NCI-H446 (cell line): ENCODE data around the gene DYNLT2.

Experiments used
- DNase-seq, 2 experiments: peaks; one replicate each; lab custom pipeline; 2025; lab: John Stamatoyannopoulos, UW

Gene DYNLT2, protein sequence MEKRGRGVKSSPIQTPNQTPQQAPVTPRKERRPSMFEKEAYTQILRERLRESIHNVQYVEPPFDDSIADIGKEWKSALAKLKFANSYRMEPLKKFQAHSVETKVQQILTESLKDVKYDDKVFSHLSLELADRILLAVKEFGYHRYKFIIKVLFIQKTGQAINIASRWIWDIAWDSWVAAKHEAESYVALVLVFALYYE

DNA sequence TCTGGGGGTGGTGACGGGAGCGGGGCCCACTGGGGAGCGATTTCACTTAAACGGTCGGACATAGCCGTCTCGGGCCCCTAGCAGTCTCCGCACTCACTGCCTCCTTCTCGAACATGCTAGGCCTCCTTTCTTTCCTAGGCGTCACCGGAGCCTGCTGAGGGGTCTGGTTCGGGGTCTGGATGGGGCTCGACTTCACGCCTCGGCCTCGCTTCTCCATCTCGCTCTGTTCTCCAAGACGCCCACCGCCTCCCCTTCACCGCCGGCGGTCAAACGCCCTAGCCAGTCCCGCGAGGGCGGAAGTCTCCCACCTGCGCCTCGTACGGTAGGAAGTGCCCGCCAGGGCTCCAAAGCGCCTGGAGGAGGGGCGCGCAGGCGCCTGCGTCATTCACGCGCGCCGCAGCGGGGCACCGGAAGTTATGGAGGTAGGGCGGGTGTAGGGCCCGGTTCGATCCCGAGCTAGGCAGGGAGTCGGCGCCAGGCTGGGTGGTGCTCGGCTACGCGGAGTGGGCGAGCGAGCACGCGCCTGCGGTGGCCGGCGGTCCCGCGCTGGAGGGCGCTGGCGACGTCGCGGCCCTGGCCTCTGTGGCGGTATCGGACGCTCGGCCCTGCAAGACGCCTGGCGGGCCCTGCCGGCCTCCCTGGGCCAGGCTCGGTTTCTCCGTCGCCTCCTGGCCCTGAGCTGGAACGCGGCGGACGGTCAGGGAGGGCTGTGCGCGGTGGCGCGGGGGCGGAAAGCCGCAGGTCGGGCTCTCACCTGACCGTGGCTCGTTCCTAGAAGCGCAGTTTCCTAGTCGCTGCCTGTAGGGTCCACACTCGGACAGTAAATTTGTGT lies at the start of gene DYNLT2, which contains the start of gene ERMARD:
DYNLT2 (minus strand) TSS at position 331 of the 832 bp plus-strand sequence; CDS start at position 217, 114 bp downstream.
ERMARD (plus strand) TSS at position 381 of the 832 bp plus-strand sequence; CDS start at position 417, 36 bp downstream.
- peak; percentile 74 to 89 for DNase-seq

- peak in 1 of 2 experiments; percentile 61 for DNase-seq
Observed at GRCh38 chr6:169800668-169801395, 49.5 kb upstream of the DYNLT2 start.

GRCh38 chr6:169800116-169800667 lies 48.8 kb upstream of the DYNLT2 start:
- no peak for DNase-seq

DNA sequence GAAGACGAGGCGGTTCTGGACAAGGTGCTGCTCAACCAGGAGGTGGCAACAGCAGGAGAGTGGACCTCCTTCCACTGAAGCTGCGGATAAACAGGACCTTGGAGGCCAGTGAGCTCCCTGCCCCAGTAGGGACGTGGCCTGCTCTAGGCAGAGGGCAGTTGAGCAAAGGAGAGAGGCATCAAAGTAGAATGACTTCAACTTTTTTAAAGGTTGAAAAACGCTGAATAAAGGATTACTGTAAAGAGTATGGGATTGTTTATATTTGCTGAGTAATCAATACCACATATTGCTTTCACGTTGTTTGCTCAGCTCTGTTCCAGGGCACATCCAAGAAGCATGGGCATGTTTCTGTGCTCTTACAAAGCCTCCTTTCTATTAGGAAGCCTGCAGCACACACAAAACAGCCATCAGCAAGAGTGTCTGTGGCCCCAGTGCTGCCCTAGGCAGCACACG lies 48.1 kb upstream of the DYNLT2 start:
- no peak for DNase-seq

DNA sequence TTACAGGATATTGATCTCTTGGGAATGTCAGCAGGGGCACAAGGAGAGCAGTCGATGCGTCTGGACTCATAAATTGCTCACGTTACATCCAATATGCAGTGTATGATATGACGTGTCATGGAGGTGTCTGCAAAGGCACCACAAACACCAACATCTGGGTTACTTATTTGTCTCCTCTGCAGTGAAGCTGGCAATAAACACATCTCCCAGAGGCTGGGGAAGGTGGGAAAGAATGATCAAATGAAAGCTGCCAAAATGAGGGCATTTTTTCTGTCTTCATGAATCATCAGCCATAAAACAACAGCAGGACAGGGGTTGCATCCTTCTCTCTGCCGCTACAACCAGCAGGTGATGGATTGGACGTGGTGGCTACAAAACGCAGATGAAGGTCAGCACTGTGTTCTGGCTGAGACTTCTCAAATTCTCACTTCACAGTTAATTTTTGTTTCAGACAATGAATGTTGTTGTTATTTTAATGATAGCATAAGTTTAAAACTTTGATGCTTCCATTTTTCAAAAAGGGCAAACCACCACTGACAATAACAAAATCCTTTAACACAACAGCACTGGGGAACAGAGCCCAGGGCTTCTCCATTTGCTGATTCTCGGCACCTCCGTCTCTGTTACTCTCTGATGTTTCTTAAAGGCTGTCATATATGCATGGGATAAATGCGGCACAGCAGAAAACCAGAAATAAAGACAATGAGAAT lies 47.5 kb upstream of the DYNLT2 start:
- no peak for DNase-seq

GRCh38 chr6:169795196-169795595 lies 43.8 kb upstream of the DYNLT2 start:
- DNase-seq: no peak

DNA sequence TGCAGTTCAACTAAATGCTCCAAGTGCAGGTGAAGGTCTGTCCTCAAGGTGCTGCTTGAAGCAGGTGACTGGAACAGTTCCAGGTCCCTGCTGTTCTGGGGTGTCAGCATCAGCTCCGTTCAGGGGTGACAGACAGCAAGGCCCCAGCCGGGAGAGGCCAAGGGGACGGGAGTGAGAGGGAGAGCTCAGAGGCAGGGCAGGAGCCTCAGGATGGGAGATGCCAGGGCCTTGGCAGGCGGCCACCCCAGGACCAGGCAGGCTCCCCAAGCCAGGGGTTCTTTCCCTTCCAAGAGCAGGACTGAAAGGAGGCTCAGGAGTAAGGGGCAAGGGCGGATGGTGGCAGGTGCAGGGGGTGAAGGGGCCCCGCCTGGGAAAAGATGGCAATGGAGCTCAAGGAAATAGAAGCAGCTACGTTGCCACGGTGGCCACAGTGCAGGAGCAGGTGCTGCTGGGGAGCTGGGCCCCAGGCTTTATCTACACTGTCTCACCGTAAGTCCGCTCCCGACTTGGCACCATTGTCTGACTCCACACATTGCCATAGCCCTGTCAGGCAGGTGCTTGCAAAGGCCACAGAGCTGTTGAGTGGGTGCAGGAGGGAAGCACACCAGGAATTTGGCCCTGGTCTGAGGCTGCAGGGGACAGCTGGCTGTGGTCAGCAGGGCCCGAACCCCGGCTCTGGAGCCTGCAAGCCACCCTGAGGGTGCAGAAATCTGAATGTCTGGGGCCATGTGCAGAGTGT lies 43.1 kb upstream of the DYNLT2 start:
- DNase-seq: no peak

DNA sequence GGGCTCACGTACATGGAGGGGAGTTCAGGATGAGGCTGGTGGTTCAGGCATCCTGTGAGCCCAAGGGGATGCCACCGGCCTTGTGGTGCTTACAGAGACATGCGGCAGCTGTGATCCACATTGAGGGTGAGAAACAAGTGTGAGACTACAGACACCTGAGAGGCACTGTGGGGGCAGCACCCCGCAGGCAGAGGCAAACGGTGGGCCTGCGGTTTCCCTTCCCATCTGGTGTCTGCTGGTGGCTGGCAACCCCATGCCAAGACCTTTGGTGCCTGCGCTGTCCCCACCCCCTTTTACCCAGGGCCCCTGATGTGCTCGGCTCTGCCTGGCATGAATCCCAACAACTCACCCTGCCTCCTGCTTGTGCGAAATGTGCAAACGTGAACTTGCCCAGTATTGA lies 42.0 kb upstream of the DYNLT2 start:
- no peak for DNase-seq

DNA sequence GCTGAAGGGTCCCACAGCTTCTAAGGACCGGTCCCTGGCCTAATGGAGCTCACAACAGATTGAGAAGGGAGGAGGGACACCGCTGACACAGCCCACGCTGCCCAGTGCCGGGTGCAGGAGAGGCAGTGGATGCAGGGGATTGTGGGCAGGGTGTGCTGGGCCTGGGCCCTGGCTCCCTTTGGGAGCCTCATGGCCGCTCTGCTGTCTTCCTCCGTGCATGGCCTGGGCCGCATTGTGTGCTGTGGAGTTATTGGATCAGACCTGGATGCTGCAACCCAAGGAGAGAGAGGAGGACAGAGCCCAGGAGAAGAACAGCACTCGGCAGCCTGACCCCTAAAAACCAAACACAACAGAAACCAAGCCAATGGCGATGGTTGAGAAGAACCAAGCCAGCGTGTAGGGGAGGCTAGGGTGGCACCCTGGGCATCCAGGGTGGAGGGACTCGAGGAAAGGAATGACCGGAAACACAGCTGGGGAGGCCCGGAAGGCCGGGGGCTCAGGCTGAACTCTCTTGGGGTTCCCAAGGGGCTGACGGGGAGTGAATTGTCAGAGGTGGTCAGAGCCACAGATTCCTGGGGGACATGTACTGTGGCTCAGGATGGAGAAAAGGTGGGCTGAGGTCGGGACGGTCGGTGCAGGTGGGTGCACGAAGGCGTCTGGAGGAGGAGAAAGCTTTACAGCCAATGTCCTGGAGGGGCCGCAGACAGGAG lies 41.1 kb upstream of the DYNLT2 start:
- DNase-seq: no peak

DNA sequence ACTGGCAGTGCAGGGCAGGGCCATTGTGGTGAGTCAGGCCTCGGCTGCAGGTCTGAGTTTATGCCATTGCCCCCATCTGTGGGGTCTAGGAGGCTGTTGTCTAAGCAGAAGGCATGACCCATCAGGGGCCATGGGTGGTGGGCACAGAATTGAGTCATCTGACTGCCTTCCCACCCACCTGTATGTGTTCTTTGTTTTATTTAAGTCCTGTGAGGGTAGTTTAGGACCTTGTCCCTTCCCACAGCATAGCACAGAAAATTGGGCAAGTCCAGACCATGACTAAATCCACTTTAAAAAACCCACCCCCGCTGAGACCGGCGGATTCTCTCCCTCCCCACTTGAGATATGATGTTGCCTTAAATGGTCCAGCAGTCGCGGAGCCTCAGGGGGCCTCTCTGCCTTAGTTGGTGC lies 40.4 kb upstream of the DYNLT2 start:
- no peak for DNase-seq

DNA sequence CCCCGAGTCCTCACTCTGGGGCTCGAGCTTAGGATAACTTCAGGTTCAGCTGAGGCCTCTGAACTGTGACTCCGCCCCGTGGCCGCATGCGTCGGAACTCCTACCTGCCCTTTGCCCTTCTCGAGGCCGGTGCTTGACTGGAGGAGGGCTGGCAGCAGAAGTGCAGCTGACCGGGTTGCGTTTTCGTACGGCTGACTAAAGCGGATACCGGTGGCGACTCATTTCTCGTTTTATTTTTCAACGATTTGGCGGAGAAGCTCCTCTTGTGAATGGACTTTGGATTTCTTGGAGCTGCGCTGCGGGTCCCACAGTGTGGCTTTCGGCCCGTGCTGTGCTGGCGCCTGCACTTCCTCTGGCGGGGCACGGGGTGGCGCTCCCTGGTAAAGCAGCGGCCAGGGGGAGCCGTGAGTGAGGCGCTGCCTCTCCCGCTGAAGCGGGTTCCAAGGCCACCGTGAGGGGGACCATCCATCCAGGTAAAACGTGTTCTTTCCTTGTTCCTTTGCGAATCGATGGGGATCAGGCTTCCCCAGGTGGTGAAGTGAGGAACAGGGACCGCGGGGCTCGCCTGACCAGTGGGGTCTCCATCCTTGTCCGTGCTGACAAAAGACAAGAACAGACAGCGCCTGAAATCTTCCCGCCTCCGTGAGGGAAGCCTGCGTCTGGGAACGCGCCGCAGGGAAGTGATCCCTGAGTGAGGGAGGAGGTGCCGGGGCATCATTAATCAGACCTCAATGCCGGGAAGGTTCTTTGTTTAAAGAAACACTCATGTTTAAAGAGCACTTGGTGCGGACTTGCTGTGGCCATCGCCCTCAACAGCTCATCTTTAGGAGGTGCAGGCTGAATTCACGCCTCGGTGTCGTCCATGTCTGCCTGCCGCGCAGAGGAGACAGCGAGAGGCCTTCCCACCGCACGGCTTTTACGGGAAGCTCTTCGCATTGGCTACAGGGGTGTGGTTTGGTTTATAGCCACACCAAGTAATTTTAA lies 38.9 kb upstream of the DYNLT2 start:
- DNase-seq: peak in 1 of 2 experiments; percentile 51

- DNase-seq: no peak
Observed at GRCh38 chr6:169789146-169789943, 38.0 kb upstream of the DYNLT2 start.

DNA sequence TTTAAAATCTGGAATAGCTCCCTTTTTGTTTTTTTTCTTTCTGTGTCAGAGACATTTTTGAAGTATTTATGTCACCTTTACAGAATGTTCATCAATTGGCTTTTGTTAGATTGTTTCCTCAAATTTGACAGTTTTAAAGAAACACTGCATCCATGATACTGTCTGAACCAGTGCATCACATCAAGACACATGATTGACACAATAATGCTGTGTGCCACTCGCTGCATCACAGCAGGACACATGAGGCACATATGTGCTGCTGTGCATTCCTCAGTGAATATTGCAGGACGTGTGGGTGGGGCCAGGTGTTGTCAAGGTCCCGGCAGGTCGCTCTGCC lies 37.4 kb upstream of the DYNLT2 start:
- DNase-seq: no peak

GRCh38 chr6:169787797-169788196 lies 36.4 kb upstream of the DYNLT2 start:
- DNase-seq: no peak

DNA sequence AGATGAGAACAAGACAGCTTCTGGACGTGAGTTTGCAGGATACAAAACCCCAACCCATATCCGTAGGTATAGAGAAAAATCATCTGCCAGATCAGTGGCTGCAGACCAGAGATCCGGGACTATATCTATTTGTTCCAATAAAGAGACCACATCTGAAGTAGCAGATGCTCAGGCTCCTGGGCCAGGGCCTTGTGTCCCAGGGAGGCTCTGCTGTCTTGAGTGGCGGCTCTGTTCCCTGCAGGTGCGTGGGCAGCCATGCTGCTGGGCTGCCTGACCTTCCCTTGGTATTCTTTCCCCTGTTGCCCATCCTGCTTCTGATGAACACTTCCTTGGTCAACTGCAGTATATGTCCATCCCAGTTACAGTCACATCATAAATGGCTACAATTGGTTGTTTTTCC lies 35.0 kb upstream of the DYNLT2 start:
- no peak for DNase-seq

DNA sequence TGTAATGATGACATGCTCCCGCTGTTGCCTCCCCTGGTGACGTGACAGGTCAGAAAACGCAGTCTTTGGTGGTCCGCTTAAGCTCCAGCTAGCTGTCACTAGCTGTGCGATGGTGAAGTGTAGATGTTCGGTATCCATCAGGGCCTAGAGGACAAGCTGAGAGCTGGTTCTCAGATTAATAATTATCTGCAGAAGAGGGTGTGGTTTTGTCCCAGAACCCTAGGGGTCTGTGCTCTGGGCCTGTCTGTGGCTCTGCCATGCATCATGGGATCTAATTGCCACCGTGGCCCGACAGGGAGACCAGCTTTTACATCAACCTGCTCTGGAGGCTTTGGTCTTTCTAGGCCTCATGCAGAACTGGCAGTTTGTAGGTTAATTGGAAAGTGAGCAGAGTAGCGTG lies 34.2 kb upstream of the DYNLT2 start:
- DNase-seq: no peak

DNA sequence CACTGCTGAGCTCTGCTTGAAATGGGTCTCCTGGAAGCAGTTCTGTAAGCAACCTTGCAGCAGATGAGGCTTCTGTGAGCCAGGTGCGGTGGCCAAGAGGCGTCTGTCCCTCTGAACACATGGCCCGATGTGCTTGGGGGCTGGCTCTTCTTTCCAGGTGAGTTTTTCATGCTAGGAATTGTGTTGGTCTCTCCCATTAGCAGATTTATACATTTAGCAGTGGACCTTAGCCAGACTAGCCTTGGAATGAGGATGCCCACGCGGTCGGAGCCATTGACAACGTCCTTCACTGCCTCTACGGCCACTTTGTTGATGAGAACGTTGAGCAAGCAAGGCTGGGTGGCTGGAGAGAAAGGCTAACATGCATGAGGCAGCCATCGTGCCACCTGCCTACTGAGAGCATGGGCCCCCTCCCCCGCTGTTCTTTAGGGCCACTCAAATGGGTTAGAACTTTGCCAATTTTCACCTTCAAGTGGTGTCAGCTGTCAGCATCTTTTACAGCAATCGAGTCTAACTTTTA lies 33.5 kb upstream of the DYNLT2 start:
- DNase-seq: no peak
